ENCODE results near the gene PRR12.

The PRR12 gene

DNA sequence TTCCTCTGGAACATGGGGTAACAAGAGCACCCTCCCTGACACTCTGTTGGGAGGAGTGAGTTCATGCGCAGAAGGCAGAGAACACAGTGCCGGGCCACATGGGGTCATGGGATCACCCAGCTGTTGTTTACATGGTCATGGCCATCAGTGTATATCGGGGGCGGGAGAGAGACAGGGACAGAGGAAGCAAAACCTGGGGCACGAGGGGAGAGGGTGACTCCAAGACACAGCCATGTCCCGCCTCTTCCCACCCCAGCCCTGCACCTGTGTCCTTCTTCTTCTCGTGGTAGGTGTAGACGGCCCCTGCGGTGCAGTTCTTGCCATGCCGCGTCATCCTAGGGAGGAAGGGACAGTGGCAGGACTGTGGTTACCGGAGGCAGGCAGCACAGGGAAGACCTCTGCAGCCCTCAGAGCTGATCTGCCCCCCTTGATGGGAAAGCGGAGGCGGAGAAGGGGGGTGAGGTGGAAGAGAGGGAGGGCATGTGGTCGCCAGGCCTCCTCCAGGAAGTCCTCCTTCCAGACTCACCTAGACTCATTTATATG lies 30.6 kb upstream of the PRR12 start:
- peak in 1 of 2 experiments; percentile 52 for DNase-seq

DNA sequence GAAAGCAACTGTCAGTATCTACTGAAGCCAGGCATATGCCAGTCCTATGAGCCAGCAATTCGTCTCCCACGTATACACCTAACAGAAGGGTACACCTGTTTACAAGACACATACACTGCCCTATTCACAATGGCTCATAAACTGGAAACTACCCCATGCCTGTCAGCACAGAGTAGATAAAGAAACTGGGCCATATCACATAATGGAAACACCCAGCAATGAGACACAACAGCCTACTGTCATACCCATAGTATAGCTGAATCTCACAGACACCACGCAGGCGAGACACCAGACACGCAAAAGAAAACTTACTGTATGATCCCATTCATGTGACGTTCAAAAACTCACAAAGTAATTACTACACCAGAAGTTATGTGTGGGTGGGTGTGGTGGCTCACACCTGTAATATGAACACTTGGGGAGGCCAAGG lies 26.4 kb upstream of the PRR12 start:
- DNase-seq = peak in 1 of 2 experiments; percentile 64

DNA sequence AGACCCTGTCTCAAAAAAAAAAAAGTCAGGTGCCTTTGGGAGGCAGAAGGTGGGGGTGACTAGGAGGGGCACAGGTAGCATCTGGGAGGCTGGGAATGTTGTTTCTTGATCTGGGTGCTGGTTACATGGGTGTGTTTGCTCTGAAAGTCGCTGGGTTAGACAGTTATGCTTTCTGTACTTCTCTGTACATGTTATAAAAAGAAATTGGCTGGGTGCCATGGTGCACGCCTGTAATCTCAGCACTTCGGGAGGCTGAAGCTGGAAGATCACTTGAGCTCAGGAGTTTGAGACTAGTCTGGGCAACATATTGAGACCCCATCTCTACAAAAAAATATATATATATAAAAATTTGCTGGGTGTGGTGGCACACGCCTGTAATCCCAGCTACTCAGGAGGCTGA lies 25.7 kb upstream of the PRR12 start:
- DNase-seq = no peak

DNA sequence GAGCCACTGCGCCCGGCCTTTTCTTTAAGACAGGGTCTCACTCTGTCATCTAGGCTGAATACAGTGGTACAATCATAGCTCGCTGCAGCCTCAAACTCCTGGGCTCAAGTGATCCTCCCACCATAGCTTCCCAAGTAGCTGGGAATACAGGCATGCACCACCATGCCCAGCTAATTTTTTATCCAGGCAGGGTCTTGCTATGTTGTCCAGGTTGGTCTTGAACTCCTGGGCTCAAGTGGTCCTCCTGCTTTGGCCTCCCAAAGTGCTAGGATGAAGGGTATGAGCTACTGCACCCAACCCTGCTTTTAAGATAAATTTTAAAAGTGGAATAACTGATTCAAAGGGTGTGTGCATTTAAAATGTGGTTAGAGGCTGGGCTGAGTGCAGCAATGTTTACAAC lies 24.7 kb upstream of the PRR12 start:
- DNase-seq = no peak

DNA sequence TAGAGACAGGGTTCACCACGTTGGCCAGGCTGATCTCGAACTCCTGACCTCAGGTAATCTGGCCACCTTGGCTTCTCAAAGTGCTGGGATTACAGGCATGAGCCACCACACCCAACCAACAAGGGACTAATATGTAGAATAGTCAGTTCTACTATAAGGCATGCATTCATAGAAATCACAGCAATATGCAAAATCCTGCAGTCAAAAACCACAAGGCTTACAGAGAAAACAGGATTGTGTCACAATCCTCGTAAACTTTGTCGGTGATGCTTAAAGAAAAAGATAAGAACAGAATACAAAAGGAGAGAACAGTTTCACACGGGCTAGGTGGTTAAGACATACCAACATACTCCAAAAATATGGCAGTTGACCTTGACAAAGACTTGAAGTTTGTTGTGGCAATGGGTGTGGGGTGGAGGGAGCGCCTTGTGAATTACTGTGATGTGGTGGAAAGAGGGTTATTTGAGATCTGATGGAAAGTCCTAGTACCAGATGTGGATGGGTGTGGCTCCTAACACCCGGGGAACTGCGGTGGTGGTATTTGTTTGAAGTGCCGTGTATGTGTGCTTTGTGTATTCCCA lies 23.0 kb upstream of the PRR12 start:
- DNase-seq = peak in 1 of 2 experiments; percentile 66

DNA sequence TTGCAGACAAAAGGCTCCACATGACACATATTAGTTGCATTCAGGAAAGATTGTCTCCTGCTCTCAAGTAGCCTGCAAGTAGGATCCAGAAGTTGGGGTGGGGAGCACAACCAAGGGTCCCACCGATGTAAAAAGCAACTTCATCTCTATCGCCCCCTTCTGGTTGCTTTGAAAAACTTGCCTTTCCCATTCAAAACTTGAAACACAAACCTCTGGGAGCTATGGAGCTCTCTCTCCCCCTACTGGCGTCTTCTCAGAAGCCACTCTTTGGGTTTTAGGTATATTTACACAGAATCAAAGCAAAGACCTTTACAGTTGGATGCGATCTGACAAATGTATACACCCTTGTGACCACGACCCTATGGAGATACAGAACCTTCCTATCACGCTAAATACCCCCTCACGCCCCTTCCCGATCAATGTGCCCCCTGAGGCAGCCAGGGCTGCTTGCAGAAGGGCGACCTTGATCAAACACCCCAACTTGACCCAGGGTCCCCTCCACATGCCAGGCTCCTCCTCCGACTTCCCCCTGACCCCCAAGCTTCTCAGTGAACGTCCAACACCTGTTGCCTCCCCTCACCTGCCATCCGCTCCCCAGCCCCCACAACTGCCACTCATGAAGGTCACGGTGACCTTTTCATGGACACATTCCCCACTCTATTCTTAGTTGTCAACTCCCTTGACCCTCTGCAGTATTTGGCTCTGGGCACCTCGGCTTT lies 20.7 kb upstream of the PRR12 start:
- DNase-seq = peak in 1 of 2 experiments; percentile 66

DNA sequence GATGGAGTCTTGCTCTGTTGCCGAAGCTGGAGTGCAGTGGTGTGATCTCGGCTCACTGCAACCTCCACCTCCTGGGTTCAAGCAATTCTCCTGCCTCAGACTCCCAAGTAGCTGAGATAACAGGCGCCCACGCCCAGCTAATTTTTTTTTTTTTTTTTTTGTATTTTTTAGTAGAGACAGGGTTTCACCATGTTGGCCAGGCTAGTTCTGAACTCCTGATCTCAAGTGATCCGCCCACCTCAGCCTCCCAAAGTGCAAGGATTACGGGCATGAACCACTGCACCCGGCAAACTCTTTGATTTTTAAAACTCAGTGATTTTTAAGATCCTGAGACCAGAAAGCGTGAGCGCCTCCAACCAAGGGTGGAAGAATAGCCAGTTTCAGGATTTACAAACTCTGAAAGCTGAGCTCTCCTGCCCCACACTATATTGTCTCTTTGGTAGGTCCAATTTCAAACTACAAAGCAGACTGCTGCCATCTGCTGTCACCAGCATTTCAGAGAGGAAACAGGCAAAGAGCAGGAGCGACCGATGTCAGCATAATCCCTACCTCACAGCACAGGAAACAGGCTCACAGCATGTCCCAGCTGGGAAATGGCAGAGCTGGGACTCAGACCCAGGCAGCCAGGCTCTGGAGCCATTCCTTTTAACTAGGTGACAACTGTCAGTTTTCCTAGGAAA lies 19.8 kb upstream of the PRR12 start:
- peak in 1 of 2 experiments; percentile 40 for DNase-seq

DNA sequence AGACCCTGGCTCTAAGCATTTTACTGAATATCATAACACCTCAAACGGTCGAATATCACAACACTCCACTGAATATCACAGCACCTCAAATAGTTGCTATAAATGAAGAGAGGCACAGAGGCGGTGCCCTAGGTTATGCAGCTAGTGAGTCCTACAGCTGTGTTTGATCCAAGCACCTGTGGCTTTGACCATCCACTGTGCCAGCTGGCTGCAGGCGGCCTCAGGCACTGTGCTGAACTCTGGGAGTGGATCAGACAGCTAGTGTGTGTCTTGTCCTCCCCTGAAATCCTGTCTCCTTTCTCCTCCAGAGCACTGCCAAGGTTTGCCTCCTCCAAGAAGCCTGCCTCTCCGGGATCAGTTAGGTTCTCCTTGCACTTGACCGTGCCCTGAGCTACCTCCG lies 18.0 kb upstream of the PRR12 start:
- no peak for DNase-seq

DNA sequence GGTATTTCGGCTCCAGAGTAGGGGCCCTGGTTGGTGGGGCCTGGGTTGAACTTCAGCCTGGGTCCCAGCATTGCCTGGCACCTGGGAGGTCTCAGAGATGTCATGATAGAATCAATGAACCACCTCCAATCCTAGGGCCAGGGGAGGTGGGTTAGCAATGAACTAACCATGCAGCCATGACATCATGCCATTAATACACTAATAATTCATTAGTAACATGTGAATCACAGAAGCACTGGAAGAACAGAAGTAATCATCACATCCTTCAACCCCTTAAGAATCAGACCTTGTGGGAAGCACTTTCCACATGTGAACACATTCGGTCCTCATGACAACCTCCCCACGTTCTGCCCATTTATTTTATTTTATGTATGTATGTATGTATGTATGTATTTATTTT lies 17.6 kb upstream of the PRR12 start:
- no peak for DNase-seq

DNA sequence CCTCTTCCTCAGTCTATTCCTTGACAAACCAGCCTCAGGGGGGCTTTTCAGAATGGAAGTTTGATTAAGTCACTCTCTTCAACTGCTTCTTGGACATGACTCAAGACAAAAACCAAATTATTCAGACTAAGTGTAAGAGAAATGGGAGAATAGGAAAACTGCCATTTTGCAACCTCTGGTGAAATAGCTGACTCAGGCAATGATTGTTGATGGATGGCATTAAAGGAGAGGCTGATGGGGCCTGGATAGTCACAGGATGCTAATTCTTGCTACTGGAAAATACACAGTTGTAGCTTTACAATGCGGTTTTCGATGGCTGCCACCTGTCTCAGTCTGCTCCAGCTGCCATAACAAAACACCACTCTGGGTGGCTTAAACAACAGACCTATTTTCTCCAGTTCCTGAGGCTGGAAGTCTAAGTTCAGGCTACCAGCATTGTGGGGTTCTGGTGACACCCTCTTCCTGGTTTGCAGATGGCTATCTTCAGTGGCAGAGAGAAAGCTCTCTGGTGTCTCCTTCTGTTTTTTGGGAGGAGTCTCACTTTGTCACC lies 16.7 kb upstream of the PRR12 start:
- DNase-seq = no peak

DNA sequence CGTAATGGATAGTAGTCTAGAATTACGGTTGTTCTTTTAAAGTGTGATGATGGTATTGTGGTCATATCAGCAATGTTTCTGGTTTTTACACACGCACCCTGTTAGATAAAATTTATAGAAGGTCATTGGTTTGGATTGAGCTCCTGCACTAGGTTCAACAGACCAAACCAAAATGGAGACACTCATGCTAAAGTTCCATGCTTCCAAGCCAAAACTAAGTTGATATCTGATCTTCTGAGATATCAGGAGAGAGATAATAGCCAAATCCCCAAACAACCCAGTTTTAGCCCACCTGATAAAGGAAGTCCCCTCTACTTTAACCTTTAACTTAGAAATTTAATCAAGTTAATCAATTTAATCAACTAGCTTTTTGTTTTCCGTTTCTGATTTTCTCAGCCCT lies 11.8 kb upstream of the PRR12 start:
- no peak for DNase-seq

DNA sequence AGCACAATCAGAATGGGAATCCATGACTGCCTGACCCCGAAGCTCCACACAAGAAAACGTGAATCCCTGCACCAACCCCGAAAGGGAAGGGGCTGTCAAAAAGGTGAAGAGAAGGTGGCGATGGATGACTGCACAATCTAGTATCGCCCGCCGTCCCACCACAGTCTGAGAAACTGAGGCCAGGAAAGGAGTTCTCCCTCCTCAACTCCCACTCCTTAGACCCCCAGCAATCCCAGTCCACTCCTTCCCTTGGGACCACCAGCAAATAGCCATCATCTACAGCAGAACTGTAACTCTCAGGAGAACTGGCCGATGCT lies 11.1 kb upstream of the PRR12 start:
- no peak for DNase-seq

DNA sequence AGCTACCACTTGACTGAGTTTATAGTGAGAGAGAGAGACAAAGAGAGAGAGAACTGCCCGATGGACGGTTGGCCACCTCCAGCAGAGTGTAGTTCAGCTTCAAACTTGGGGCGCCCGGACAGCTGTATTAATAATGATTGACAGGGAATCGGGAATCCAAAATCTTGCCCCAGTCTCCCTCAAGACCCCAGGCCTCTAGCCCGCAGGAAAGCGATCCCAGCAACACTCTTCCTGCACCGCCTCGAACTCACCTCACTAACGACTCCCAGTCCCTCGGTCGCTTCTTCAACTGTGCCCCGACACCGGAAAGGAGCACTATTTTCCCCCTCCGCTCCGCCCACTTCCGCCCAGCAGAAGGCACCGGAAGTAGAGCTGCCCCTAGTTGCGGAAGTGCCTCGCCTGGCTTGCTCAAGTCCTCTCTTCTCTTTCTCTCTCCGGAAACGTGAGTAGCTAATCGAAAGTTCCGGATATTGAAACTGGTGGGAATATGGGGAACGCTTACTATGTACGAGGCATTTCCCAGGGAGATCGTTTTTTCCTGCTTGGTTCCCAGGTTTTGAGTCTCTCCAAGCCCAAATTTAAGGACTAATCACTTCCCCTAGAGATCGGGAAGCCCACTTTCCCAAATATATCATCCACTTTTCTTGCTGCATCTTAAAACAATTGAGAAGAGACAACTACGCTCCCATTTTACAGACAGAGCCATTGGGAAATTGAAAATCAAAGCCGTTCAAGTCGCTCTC lies 10.5 kb upstream of the PRR12 start, which contains the start of gene NOSIP:
NOSIP (minus strand) TSS at position 293 of the 743 bp plus-strand sequence. CDS start 19,865 bp downstream, outside the sequence.
- DNase-seq = peak; percentile 92 to 96

DNA sequence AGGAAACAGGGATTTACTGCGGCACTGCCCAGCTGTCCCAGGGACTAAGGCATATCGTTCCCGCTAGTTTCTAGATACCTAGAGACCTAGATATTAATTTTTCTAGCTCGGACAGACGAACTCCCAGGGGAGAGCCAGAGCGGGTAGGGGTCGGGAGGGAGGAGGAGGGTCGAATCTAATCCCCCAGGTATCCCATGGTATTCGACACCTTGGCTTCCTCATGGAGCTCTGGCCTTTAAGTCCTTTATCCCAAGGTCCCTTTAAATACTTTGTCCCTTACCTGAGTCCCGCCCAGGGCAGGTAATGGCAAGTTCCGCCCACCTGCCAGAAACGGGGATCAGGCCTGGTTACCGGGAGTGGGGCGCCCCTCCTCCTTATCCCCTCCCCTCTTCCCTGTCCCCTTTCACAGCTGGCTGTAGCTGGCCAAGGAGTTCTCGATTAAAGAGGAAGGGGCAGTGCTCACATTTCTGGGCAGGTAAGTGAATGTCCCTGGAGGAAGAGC lies 9.9 kb upstream of the PRR12 start, which contains the start of gene PRRG2:
PRRG2 (plus strand) TSS at position 310 of the 502 bp plus-strand sequence. CDS start 1,904 bp downstream, outside the sequence.
- DNase-seq = no peak

DNA sequence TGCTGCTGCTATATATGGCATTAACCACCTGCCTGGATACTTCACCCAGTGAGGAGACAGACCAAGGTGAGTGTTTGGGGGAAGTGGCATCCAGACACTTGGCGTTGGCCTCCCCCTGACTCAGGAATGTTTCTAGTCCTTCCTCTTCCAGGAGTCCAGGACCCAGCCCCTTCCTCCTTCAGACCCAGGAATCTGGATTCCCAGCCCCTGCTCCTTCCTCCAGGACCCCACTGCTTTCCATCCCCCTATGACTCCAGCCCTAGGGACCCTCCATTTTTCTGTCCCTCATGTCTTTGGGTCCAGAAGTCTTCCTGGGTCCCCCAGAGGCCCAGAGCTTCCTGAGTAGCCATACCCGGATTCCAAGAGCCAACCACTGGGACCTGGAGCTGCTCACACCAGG lies 7.7 kb upstream of the PRR12 start:
- DNase-seq = no peak

DNA sequence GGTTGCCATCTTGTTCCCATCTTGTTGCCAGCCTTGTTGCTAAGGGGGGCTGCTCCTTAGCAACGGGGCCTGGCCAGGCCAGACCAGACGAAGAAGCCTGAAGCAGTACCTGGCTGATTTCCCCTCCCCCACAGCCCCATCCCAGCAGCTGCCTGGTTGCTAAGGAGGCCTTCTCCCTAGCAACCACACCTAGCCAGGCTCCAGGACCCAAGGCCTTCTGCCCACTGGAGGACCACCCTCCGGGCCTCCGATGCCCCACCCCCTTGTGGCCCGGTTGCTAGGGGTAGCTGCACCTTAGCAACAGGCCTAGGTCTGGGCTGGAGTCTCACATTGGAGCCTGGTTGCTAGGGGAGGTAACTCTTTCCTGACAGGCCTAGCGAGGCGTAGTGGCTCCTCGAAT lies 6.0 kb upstream of the PRR12 start:
- DNase-seq = no peak

DNA sequence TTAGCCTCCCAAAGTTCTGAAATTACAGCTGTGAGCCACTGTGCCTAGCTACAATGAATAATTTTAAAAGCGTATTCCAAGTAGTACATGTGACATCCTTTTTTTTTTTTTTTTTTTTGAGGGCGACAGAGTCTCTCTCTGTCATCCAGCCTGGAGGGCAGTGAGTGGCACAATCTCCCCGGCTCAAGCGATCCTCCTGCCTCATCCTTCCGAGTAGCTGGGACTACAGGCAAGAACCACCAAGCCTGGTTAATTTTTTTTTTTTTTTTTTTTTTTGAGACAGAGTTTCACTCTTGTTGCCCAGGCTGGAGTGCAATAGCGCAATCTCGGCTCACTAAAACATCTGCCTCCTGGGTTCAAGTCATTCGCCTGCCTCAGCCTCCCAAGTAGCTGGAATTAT lies 3.8 kb upstream of the PRR12 start:
- DNase-seq = no peak

DNA sequence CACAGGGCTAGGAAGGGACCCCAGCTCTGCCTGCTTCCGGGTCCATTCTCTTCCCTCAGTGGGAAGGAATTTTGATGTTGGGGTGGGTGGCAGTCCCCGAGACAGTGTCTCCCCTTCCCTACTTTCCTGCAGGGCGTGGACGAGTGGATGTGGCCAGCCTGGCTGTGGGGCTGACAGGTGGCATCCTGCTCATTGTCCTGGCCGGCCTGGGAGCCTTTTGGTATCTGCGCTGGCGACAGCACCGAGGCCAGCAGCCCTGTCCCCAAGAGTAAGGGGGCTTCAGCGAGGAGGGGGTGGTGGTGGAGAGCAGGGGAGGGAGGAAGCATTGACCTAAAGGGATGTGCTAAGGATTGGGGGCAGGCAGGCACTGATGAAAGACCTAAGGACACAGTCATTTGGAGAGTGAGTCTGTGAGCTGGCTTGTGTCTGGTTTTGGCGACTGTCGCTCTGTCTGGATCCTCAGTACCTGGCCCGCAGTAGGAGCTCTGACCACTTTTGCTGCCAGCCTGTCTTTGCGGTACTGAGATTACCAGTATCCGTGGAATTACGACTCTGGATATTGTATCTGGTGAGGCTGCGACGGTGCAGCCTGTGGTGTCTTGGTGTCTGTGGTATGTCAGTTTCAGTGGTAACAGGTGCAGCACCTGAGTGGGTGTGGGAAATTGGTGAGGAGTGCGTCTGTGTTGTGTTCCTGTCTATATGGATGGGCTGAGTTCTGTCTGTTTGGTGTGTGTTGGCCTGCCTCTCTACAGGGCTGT lies 2.4 kb upstream of the PRR12 start:
- peak in 1 of 2 experiments; percentile 44 for DNase-seq

DNA sequence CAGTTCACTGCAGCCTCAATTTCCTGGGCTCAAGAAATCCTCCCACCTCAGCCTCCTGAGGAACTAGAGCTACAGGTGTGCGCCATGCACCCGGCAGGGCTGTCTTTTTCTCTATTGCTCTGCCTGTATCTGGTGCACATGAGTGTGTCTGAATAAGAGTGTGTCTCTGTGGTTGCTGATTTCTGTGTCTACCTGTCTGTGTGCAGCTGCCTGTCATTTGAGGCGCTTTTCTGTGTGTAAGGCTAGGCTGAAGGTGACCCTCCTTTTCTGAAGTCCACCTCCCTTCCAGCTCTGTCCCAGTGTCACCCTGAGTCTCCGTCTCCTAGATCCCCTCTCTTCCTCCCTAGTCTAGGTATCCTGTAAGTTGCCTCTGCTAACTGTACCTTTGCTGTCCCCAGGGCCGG lies 1.5 kb upstream of the PRR12 start:
- DNase-seq = no peak

DNA sequence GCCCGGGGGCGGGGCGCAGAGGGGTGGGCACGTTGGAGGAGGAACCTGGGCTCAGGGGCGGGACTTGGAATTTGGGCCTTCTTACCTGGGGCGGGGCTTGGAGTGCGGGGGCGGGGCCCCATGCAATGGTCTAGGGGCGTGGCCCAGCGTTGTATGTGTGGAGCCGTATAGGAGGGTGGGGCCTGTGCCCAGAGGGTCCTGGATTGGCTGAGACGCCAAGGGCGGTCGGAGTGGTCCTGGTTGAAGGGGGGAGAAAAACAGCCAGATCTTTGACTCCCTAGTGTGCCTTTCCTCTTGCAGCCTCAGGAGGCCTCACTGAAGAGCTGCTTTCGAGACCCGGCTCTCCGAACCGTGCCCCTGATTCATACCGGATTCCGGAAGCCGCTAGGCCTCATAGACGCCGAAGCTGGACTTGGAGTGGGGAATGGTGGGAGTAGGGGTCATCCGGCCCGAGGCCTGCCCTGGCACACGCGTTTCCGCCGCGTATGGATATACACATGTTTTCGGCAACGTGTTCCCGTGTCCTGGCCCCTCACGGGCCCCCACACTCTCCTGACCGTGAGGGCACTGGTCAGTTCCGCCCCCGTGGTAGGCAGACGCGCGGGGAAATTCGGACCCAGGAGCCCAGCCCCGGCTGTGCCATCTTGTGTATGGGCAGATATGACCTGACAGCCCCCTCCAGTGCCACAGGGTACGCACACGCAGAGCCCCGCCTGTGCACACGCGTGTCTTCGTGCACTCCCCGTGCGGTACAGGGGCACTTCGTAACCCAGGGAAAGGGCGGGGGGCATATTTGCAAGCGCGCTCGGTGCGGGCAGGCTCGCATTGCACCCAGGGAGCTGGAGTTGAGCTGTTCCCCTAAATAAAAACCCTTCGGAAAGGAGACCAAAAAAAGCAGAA lies 661 bp upstream of the PRR12 start:
- peak; percentile 88 to 91 for DNase-seq

Data from stimulated activated CD4-positive, alpha-beta T cell treated with anti-CD3 and anti-CD28 coated beads, Interleukin-4, amount 100 ng/mL, for 4 hours (primary cell).